ENCODE data around the gene SFXN5. TPM values are rescaled to one million over a fixed set of nuclear protein-coding genes. Genes with fewer than 3 reads are reported as not detected.
"Not testable (repeated sequence)": the region's sequence is repeated elsewhere in the genome, so short reads cannot be mapped to it uniquely, and the experiment has no call there.

Gene SFXN5
- 19.0 TPM for total RNA-seq (ENCODE audit: insufficient read depth, low replicate concordance)

GRCh38 chr2:73071360-73072128 lies at the start of gene SFXN5:
Gene SFXN5, minus strand, starts transcription at chr2:73071712. Its CDS starts 7 bp downstream, at chr2:73071705.
- peak; percentile 98 for DNase-seq (ENCODE audit: low spot score)

DNA sequence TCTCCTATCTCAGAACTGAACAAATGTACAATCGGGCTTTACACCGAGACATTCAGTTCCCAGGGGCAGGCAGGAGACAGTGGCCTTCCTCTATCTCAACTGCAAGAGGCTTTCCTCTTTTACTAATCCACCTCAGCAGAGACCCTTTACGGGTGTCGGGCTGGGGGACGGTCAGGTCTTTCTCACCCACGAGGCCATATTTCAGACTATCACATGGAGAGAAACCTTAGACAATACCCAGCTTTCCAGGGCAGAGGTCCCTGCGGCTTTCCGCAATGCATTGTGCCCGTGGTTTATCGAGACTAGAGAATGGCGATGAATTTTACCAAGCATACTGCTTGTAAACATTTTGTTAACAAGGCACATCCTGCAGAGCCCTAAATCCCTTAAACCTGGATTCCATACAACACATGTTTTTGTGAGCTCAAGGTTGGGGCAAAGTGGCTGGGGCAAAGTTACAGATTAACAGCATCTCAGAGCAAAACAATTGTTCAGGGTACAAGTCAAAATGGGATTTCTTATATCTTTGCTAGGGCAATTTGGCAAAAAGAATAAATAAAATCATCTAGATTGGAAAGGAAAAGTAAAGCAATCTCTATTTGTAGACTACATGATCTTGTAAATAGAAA lies 48.2 kb upstream of the SFXN5 start:
- DNase-seq (ENCODE audit: low spot score) = not testable (repeated sequence)

GRCh38 chr2:73117441-73117840 lies 45.9 kb upstream of the SFXN5 start:
- DNase-seq (ENCODE audit: low spot score) = peak; percentile 59

DNA sequence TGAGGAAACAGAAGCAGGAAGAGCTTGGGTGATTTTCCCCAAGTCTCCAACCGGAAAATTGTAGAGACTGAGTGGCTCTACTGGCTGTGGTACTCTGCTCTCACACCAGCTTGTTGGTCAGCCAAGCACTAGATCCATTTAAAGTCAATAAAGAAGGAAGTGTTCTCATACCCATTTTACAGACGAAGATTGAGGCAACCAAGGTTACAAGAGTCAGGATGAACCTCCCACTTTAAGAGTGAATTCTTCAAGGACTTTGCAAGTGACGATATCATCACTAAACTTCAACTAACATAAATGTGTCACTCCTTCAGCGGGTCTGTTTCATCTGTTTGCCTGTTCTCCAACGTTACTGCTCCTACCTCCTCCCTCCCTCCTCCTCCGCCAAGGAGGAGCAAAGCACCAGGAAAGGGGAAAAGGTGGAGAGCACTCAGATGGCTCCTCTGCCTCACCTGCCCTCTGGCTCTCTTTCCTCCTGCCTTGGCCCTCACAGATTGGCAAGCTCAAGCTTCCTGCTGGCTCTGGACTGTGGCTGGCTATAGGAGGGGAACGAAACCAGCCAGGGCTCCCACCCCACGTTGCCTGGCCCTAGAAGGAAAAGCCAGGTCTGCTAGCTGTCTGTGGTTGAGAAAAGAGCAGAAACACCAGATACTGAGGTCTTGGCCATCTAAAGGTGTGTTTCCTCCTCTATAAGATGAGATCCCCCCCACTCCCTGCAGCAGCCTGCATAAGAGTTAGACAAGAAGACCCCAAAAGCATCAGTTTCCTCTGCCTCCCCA lies 44.9 kb upstream of the SFXN5 start:
- DNase-seq (ENCODE audit: low spot score) = no peak

DNA sequence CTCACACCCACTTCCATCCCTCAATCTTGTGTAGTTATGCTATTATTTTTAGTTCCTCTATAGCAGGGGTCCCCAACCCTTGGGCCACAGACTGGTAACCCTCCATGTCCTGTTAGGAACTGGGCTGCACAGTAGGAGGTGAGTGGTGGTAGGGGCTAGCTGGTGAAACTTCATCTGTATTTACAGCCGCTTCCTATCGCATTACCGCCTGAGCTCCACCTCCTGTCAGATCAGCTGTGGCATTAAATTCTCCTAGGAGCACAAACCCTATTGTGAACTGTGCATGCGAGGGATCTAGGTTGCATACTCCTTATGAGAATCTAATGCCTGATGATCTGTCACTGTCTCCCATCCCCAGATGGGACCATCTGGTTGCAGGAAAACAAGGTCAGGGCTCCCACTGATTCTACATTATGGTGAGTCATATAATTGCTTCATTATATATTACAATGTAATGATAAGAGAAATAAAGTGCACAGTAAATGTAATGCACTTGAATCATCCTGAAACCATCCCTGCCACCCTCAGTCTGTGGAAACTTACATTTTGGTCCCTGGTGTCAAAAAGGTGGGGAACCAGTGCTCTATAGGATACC lies 42.9 kb upstream of the SFXN5 start:
- no peak for DNase-seq (ENCODE audit: low spot score)

- peak; percentile 74 for DNase-seq (ENCODE audit: low spot score)
These were observed 41.7 kb upstream of the SFXN5 start, which contains the start of gene RAB11FIP5 for GRCh38 chr2:73112913-73113854. Gene RAB11FIP5, minus strand, starts transcription at chr2:73112948. Its CDS starts 171 bp downstream, at chr2:73112777.

GRCh38 chr2:73112026-73112912 lies 40.8 kb upstream of the SFXN5 start:
- peak; percentile 57 for DNase-seq (ENCODE audit: low spot score)

GRCh38 chr2:73111073-73112025 lies 39.8 kb upstream of the SFXN5 start:
- peak; percentile 56 for DNase-seq (ENCODE audit: low spot score)

GRCh38 chr2:73110168-73111072 lies 38.9 kb upstream of the SFXN5 start:
- no peak for DNase-seq (ENCODE audit: low spot score)

DNA sequence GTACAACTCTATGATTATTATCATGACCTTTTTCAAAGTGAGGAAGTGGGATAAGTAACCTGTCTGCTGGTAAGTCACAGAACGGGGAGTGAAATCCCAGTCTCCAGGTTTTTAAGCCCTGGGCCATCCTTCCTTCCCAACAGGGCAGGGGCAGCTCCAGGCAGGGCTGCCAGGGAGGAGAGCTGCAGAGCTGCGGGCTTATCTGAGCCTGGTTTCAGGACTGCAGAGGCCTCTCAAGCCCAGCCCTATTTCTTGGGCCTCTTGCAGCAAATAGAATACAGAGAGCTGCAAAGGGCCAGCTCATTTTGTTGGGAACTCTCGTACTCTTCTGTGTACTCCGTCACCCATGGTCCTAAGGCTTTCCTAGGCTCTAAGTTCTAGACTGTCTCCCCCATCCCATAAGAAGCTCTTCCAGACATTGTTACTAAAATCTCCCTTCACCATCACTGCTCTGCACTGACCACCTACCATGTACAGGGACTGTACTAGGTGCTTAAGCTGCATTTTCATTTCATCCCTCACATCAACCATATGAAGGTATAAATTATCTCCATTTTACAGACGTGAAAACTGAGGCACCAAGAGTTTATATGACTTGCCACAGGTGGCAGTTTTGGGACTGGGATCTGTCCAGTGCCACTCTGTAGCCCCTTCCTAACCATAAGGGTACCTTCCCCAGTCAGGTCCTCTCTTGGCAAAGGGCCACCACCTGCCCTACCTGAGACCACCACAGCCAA lies 38.1 kb upstream of the SFXN5 start:
- peak; percentile 72 for DNase-seq (ENCODE audit: low spot score)

GRCh38 chr2:73107211-73107926 lies 35.9 kb upstream of the SFXN5 start:
- no peak for DNase-seq (ENCODE audit: low spot score)

DNA sequence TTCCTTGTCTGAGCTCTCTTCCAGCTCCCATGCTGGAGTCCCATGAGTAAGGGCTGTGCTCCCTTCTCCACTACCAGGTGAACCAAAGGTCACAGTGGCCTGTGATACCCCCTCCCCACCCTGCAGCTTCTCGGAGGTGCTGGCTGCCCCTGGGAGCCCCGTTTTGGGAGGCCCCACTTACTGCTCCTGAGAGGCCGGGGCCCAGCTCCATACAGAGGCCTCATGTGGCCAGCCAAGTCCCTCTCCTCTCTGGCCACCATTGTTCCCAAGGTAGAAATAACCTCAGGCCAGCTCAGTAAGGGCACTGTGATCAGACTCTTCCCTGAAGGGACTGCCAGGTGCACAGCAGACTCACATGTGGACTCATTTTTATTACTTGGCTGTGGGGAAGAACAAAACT lies 35.3 kb upstream of the SFXN5 start:
- DNase-seq (ENCODE audit: low spot score) = no peak

GRCh38 chr2:73105511-73105971 lies 34.0 kb upstream of the SFXN5 start:
- no peak for DNase-seq (ENCODE audit: low spot score)

DNA sequence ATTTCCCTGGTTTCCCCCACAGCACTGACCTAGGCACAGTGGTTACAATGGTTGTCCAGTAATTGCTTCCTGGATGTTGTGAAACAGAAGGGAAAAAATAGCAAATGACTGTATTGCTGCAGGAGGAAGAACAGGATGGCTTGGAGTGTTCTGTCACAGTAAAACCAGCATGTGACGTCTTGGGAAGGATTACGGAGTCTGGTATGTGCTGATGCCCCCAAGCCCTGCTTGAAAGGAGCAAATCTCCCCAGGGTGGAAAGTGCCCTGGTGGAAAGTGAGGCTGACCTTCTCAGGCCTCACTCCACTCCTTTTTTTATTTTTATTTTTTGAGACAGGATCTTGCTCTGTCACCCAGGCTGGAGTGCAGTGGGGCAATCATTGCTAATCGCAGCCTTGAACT lies 33.4 kb upstream of the SFXN5 start:
- no peak for DNase-seq (ENCODE audit: low spot score)

DNA sequence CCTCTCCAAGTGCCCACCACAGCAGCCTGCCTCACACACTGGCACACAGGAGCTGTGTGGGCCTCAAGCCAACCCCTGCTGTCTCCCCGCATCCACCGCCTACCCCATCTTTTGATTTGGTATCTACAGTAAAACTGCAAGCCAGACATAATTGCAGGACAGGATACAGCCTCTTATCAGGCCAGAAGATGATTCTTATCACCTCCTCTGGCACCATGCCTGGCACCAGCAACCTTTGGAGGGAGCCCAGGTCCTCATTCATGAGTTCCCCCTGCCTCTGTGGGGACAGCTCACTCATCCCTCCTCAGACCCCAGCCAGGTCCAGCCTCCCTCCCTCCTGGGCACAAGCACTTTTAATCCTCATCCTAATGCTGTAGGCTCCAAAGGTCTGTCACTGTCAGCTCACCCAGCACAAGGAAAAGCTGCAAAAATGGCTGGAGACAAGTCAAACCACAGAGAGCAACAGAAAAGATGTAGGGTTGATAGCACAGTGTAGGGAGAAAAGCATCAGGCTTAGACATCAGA lies 31.6 kb upstream of the SFXN5 start:
- no peak for DNase-seq (ENCODE audit: low spot score)
